GM18499 (cell line): Measurements from ENCODE around the gene CYB561A3.

ENCODE experiments used
- ATAC-seq: cut with Tn5 transposase; IDR thresholded peaks from one replicate; pipeline ENCODE4 v1.9.1; 2021; ENCODE audit warnings: moderate number of reproducible peaks; ENCODE audit not compliant: insufficient read depth, unreplicated experiment

The CYB561A3 gene

DNA sequence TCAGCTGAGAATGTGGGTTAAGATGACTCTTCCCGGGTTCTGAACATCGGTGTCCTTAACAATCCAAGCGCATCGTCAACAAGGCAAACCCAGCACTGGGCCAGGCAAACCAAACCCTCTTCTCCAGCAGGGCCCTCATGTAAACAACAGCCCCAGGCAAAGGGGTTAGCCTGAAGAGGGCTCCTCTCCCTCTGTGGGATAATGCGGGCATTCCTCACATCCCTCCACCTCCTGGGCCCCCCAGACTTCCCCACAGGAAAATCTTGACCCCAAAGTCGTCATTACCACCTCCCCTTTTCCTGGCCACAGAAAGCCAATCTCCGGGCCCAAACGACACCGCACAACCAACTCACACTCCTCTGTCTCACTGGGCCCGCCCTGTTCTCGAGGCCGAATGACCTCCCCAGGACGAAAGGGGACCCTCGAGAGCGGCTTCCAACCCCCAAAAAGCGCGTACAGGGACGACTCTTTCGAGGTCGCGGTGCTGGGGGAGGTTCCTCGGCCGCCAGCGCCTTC, 29.3 kb downstream of the CYB561A3 start:
- no peak for ATAC-seq

DNA sequence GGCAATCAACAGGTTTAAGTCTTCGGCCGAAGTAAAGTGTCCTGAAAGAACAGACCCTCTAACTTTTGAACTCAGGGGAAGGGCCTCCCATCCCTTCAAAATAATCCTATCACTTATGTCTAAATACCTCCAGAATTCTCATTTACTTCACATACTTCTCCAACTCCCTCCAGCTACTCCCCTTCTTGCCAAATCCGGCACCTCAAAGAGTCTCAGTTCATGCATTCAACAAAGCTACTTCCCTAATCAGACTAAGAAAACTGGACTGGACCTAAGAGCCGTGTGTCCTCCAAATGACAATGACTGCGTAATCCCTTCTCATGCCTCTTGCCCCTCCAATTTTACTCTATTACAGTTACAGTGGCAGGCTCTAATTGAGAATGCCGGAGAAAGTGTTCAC, 30.0 kb downstream of the CYB561A3 start:
- no peak for ATAC-seq

DNA sequence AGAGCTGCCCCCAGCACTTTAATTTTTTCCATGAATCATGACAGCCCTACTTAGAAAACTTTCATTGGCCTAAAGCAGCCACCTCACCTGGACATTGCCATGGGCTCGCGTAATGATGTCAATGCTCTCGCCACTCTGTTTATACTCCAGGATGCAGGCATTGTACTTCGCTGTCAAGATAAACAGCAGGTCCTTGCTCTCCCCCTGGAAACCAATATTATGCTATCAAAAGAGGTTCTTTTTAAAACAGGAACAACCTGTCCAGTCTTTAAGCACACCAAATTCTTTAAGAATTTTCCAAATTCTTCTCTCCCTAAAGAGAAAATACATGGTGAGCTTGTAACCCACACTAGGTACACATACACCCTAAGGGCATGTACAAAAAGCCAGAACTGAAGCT, 31.8 kb downstream of the CYB561A3 start:
- ATAC-seq, result no peak

DNA sequence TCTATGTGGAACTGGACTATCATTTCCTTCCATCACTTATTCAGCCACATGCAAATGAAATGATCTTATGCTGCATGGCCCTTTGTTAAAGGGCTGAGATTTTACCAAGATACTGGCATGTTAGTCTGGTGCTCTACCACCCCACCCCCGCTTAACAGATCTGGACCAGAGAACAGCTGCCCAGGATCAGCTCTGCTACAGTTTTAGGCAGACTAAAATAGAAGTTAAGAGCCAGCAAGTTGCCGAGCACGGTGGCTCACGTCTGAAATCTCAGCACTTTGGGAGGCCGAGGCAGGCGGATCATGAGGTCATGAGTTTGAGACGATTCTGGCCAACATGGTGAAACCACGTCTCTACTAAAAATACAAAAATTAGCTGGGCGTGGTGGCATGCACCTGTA, 33.3 kb downstream of the CYB561A3 start:
- ATAC-seq, result no peak

DNA sequence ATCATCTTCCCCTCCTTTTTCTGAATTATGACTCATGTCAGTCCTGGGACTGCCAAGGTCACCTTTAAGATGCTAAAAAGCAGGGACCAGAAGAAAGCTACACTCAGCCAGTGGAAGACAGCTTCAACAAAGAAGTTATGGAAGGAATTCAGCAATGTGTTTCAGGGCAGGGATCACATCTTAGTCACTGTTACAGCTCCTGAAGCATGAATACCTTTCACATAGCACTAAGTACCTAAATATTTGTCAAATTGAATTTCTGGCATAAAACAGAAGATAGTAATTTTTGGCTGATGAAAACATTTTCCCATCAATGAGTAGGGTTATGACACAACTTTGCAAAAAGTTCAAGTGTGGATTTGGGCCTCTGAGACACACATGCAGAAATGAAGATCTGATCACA, 34.0 kb downstream of the CYB561A3 start:
- no peak for ATAC-seq

DNA sequence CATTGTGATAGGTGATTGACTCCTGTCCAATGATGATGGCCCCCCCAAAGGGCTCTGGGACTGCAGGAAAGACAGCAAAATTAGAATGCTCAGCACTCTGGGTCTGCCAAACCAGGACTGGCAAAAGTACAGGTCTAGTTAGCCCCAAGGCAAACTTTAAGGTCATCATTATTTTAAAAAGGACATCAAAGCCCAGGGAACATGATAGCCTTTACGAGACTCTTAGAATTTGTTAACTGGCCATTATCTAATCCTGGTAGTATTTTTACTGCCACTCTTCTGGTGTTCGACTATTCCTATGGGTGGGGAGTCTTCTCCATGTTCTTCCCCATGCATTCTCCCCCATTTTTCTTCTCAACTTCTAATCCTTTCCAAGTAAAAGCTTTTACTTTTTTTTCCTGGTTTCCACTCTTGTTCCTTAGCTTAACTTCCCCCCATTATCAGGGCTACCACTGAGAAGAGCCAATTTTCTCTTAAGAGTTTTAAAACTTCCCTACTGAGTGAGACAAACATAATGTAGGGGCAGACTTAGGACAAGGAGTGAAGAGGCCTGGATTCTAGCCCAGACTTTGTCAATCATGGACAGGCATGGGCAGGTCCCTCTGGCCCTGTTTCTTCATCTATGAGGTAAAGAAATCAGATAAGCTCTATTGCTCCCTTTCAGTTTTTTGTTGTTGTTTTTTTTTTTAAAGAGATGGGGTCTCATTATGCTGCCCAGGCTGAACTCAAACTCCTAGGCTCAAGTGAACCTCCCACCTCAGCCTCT, 35.9 kb downstream of the CYB561A3 start:
- ATAC-seq, result no peak

DNA sequence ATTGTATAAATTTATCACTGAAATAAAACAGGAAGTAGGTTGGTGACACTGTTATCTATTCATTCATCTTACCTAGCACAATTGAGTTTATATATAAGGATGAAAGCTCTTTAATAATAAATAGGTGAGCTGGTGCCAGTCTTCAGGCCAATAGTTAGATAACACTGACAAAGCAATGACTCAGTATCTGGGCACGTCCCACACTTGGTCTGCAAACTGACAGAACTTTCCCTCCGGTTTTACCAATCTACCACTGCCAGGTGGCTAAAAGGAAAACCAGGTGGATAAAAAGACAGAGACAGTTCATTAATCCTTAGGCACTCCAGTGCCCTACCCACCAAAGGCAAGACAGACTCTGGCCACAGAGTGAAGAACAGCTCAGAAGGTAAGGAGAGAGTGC, 46.4 kb downstream of the CYB561A3 start:
- ATAC-seq, result no peak

DNA sequence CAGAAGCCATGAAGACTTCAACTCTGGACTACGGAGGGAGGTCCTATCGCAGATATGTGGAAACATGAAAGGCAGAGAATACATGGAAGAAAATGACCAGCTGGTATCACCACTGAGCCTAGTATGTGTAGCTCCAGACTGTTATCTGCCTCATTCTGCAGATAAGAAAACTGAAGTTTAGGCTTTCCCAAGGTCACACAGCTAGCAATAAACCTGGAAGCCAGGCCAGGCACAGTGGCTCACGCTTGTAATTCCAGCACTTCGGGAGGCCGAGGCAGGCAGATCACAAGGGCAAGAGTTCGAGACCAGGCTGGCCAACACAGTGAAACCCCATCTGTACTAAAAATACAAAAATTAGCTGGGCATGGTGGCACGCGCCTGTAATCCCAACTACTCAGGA, 50.9 kb downstream of the CYB561A3 start:
- no peak for ATAC-seq

DNA sequence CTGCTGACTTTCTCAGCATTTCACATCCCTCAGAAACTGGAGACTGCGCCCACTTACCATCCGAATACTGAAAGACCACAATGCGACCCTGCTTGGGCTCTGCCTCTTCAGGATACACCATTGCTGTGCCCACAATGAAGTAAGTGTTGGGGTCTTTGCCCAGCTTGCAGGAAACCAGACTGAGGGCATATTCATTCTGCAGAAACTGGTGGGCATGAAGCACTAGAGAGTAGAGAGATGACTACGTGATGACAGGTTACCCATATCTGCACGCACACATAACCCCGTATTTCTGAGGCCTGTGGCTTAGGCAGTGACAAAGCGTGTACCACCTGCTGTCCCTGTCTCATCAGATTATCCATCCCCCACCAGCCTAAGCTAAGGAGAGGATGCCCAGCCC, 51.9 kb downstream of the CYB561A3 start:
- ATAC-seq, result no peak

DNA sequence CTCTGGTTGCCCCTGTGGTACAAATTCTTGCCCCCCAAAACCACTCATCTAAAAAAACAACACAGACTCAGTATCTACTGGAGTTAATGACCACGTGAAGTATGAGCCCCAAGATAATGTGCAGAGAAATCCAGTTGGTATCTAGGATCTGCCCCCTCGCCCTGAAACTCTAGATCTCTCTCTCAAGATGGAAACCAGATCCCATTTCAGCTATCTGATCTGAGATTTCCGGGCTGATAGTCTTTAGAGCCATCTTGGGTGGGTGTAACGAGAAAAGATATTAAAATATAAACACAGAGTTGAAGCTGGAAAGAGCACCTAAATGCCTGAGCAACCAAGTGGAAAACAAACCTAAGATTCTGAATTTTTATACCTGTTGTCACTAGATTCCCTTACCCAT, 52.5 kb downstream of the CYB561A3 start:
- no peak for ATAC-seq

DNA sequence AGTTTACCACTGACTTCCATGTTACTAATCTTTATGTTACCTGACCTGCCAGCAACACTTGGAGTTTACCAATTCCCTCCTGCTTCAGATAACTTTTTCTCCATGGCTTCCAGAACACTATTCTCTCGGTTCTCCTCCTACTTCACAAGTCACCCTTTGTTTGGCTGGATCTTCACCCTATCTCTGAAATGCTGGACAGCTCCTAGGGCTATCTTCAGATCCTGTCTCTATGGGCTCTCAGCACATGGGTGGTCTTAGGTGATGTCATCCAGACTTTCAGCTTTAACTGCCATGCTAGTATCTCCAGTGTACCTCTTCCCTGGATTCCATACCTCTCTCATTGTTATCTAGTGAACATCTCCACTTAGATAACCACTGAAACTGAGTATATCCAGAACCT, 54.3 kb downstream of the CYB561A3 start:
- no peak for ATAC-seq

DNA sequence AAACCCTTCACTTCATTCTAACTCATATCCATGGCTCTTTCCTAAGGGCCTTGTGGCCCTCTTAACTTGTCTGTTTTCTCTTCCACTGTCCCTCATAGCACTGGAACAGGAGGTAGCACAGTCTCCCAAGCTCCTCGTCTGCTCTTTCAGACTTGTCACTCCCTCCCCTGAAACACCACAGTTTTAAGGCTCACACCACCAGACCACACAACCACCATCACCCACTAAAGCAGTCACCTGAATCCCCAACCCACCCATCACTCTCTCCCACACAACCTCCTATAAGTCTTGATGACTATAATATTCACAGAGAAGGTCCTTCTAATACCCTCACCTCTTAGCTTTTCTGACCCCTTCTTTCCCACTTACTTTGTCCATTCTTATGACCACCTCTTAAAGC, 55.5 kb downstream of the CYB561A3 start:
- ATAC-seq, result no peak

DNA sequence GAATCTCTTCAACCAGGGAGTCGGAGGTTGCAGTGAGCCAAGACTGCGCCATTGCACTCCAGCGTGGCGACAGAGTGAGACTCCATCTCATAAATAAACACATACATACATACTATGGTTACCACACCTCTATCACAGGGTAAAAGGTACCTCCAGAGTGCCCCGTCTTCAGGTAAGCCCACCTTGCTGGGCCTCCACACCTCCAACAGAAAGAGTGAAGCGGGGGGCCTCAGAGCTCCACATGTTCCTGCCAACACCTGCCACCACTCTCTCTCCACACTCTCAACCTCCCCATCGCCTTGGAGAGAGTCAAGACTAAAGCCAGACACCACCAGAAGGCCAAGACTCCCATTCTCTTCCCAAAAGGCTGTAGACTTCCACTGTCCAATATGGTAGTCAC, 56.3 kb downstream of the CYB561A3 start:
- ATAC-seq, result no peak

DNA sequence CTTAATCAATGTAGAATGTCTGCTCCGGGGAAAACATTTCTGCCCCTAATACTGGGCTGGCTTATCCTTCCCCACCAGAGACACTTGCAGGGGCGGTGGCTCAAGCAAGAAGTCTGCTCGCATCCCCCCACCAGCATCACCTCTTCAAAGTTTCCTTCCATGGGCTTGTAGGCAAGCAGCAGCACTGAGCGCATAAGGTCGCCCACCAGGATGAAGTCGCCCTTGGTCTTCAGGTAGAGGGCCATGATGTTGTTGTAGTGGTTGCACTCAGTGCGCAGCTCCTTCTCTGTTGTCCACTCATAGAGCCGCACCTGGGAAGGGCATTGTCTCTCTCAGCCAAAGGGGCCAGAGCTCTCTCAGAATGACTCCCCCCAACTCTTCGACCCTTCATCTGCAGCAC, 58.0 kb downstream of the CYB561A3 start:
- no peak for ATAC-seq

DNA sequence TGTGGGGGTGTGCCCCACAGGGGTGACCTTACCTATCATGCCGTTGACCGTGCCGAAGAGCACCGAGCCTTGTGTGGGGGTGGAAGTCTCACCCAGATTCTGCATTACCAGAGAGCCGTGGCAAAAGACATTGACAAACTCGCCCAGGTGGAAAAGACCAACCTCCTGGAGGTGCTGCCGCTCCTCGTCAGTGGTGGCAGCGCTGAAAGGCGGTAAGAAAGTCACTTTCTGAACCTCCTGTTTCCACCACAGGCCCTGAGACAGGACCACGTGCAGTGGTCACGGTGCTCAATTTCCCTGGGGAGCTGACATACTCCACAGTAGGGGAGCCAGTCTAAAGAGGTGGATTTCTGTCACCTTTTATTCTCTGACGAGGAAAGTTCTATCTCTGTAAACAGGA, 59.1 kb downstream of the CYB561A3 start:
- ATAC-seq, result no peak
